NT2/D1 (cell line): ENCODE results near the gene RDX.

Experiments used
- DNase-seq: peaks from one replicate; pipeline ENCODE4 v3.0.0-alpha.2; 2011; ENCODE audit warnings: low read depth, low spot score
- H3K27me3 ChIP-seq: 2 replicates; pipeline ENCODE4 v1.6.0; 2011; ENCODE audit warnings: mild to moderate bottlenecking; ENCODE audit not compliant: insufficient read length, insufficient read depth
- H3K36me3 ChIP-seq: 2 replicates; pipeline ENCODE4 v1.6.1; 2011; ENCODE audit warnings: mild to moderate bottlenecking, low read length, mixed read lengths; ENCODE audit not compliant: insufficient read depth, insufficient read length
- H3K4me1 ChIP-seq: 2 replicates; pipeline ENCODE4 v1.5.1; 2011; ENCODE audit not compliant: insufficient read depth, insufficient read length
- H3K4me3 ChIP-seq: 2 replicates; pipeline ENCODE4 v1.5.1; 2011; ENCODE audit warnings: low read depth; ENCODE audit not compliant: insufficient read length
- H3K9ac ChIP-seq: 2 replicates; pipeline ENCODE4 v1.6.0; 2011; ENCODE audit warnings: low read depth; ENCODE audit not compliant: insufficient read length
- H3K9me3 ChIP-seq: 2 replicates; pipeline ENCODE4 v1.5.1; 2011; ENCODE audit warnings: mild to moderate bottlenecking, low read length; ENCODE audit not compliant: insufficient read depth
- SUZ12 ChIP-seq: IDR thresholded peaks from 2 replicates; pipeline ENCODE4 v1.6.1; 2011; ENCODE audit not compliant: insufficient read length, insufficient read depth; ENCODE audit errors: extremely low read depth
- YY1 ChIP-seq: IDR thresholded peaks from 2 replicates; pipeline ENCODE4 v1.6.1; 2011; ENCODE audit not compliant: insufficient read length, insufficient read depth
- ZNF274 ChIP-seq: IDR thresholded peaks from 2 replicates; pipeline ENCODE4 v1.6.1; 2011; ENCODE audit warnings: mild to moderate bottlenecking, low read depth, low read length

The RDX gene

GRCh38 chr11:110168033-110168803 is 128.2 kb downstream of the RDX start:
- H3K9ac ChIP-seq: no peak overlapping the region

GRCh38 chr11:110165039-110165925 is 131.1 kb downstream of the RDX start:
- H3K9me3 ChIP-seq: no peaks in the 10 kb centered on the region
- no peak for DNase-seq
- TF ChIP-seq SUZ12 (no peak), YY1 (no peak), ZNF274 (no peak)
- H3K36me3 ChIP-seq: peaks cover 34% of the 10 kb centered on the region
- no peaks in the 10 kb centered on the region for H3K27me3 ChIP-seq
- H3K4me1 ChIP-seq: no peaks in the 10 kb centered on the region
- no peak overlapping the region for H3K4me3 ChIP-seq
- no peak overlapping the region for H3K9ac ChIP-seq

More at GRCh38 chr11:110168033-110168803, 128.2 kb downstream of the RDX start:
- TF ChIP-seq ZNF274 (no peak), YY1 (no peak), SUZ12 (no peak)
- Histone ChIP-seq H3K9me3 (no peaks in the 10 kb centered on the region), H3K4me3 (no peak overlapping the region), H3K36me3 (peaks cover 23% of the 10 kb centered on the region), H3K27me3 (no peaks in the 10 kb centered on the region), H3K4me1 (no peaks in the 10 kb centered on the region)
- DNase-seq: no peak

DNA sequence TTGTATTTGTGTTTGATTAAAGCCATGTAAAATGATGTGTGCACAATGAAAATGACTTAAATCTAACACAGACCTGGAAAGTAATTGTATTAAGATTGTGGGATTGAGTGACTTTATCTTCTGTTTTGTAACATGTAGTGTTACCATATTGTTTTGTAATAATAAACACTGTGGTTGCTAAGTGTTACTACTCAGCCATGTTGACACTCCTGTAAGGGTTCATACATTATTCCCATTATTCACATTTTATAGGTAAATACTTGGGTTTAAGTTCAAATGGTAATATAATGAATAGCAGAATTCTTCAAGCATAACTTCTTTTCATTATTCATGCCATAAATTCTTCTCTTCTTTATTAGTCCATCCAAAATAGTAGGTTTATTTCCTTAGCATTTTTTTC is 134.2 kb downstream of the RDX start:
- DNase-seq: no peak
- TF ChIP-seq SUZ12 (no peak), YY1 (no peak), ZNF274 (no peak)
- no peaks in the 10 kb centered on the region for H3K9me3 ChIP-seq
- no peak overlapping the region for H3K4me3 ChIP-seq
- H3K36me3 ChIP-seq: peaks cover 45% of the 10 kb centered on the region
- no peak overlapping the region for H3K9ac ChIP-seq
- H3K27me3 ChIP-seq: no peaks in the 10 kb centered on the region
- H3K4me1 ChIP-seq: no peaks in the 10 kb centered on the region

GRCh38 chr11:110161061-110161460 is 135.4 kb downstream of the RDX start:
- H3K4me3 ChIP-seq: no peak overlapping the region

GRCh38 chr11:110160437-110160836 is 136.0 kb downstream of the RDX start:
- H3K36me3 ChIP-seq: peaks cover 42% of the 10 kb centered on the region
- no peak for DNase-seq
- H3K9ac ChIP-seq: no peak overlapping the region
- no peaks in the 10 kb centered on the region for H3K4me1 ChIP-seq
- H3K9me3 ChIP-seq: no peaks in the 10 kb centered on the region
- TF ChIP-seq SUZ12 (no peak), YY1 (no peak), ZNF274 (no peak)
- H3K27me3 ChIP-seq: no peaks in the 10 kb centered on the region
- H3K4me3 ChIP-seq: no peak overlapping the region

More at GRCh38 chr11:110161061-110161460, 135.4 kb downstream of the RDX start:
- DNase-seq: no peak
- TF ChIP-seq SUZ12 (no peak), ZNF274 (no peak)
- Histone ChIP-seq H3K27me3 (no peaks in the 10 kb centered on the region), H3K9me3 (no peaks in the 10 kb centered on the region), H3K9ac (no peak overlapping the region), H3K36me3 (peaks cover 45% of the 10 kb centered on the region), H3K4me1 (no peaks in the 10 kb centered on the region)

- Histone ChIP-seq H3K4me3 (no peak overlapping the region), H3K27me3 (no peaks in the 10 kb centered on the region), H3K36me3 (peaks cover 38% of the 10 kb centered on the region), H3K9me3 (no peaks in the 10 kb centered on the region), H3K9ac (no peak overlapping the region), H3K4me1 (no peaks in the 10 kb centered on the region)
- no peak for TF ChIP-seq SUZ12
- TF ChIP-seq ZNF274: no peak
- TF ChIP-seq YY1: no peak
- DNase-seq: no peak
Observed at GRCh38 chr11:110160016-110160415, 136.4 kb downstream of the RDX start.

GRCh38 chr11:110159476-110159875 is 136.9 kb downstream of the RDX start:
- H3K4me1 ChIP-seq: no peaks in the 10 kb centered on the region
- no peak overlapping the region for H3K9ac ChIP-seq
- H3K4me3 ChIP-seq: no peak overlapping the region
- DNase-seq: no peak
- no peaks in the 10 kb centered on the region for H3K27me3 ChIP-seq
- peaks cover 32% of the 10 kb centered on the region for H3K36me3 ChIP-seq
- H3K9me3 ChIP-seq: no peaks in the 10 kb centered on the region
- TF ChIP-seq ZNF274: no peak
- TF ChIP-seq YY1: no peak
- no peak for TF ChIP-seq SUZ12
